Measurements from ENCODE around the gene PARD3. TPM values are rescaled to one million over a fixed set of nuclear protein-coding genes. Genes with fewer than 3 reads are reported as not detected.

PARD3 gene
- total RNA-seq, 1 experiment from 2014 or later, result 46.3 TPM

DNA sequence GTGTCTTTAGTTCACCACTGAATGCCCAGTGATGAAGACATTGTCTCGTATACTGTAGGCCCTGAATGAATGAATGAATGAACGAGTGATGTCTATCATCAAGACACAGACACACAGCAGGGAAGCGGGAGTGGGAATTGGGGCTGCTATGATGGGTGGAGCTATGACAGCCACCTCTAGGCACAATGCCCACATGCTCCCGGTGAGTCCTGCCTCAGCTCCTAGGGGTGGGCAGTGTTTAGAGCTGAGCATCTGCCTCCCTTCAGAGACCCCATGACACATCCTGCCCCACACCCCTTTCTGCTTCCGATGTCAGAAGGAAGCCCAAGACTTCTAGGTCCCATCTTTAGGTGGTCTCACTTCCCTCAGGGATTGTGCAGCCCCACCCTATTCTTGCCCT, 714.1 kb downstream of the PARD3 start:
- intact Hi-C loops (cut with micrococcal nuclease), result no loop called here
- BruUV-seq (replicated peaks), result no TSS peak

More for the DNA sequence above, 714.1 kb downstream of the PARD3 start:
- no peak overlapping the region for H2AFZ ChIP-seq (ENCODE audit: low read depth, low read length, poor library complexity, severe bottlenecking)
- no peak overlapping the region for H3K4me3 ChIP-seq (replicated peaks in 1 of 2; ENCODE audit: low read depth in 1 of 2, low read length in 2 of 2)
- H3K36me3 ChIP-seq (ENCODE audit: control insufficient read depth in 1 of 2, insufficient read depth in 2 of 2, low read length in 2 of 2), result no peaks in the 10 kb centered on the region
- H3K27me3 ChIP-seq (ENCODE audit: insufficient read depth, low read length), result no peaks in the 10 kb centered on the region
- no peak for DNase-seq (ENCODE audit: low read depth, low spot score)
- H4K20me1 ChIP-seq (ENCODE audit: insufficient read depth), result no peaks in the 10 kb centered on the region
- ChIA-PET CTCF (no interaction called here), POLR2A (no interaction called here), RAD21 (ENCODE audit: low non-redundant PET in 1 of 2, low total read pairs in 2 of 2, uncharacterized antibody in 2 of 2, unreplicated experiment in 2 of 2) (no interaction called here)
- H3K9ac ChIP-seq (ENCODE audit: low read length), result no peak overlapping the region
- H3K9me3 ChIP-seq (ENCODE audit: control insufficient read depth in 1 of 2, insufficient read depth in 1 of 2, low read depth in 1 of 2, low read length in 2 of 2), result no peaks in the 10 kb centered on the region
- no peaks in the 10 kb centered on the region for H3K9me2 ChIP-seq (ENCODE audit: insufficient read depth)
- ATAC-seq, result no peak
- H3K4me1 ChIP-seq (ENCODE audit: control insufficient read depth in 1 of 2, insufficient read depth in 2 of 2, low read length in 2 of 2), result no peaks in the 10 kb centered on the region
- no peak overlapping the region for H3K27ac ChIP-seq (ENCODE audit: low read depth, low read length)
- no peaks in the 10 kb centered on the region for H3K79me2 ChIP-seq (ENCODE audit: insufficient read depth, low read length)
- TF ChIP-seq SIN3A (IDR thresholded peaks at IDR 0.05; ENCODE audit: low read depth) (no peak), ZNF274 (IDR thresholded peaks at IDR 0.05; ENCODE audit: low read depth, low read length) (no peak), TCF7L2 (IDR thresholded peaks at IDR 0.05; ENCODE audit: borderline replicate concordance, extremely low read depth, insufficient read depth, insufficient read length) (no peak), EZH2phosphoT487 (IDR thresholded peaks at IDR 0.05; ENCODE audit: borderline replicate concordance) (no peak), RAD21 (IDR thresholded peaks at IDR 0.05; ENCODE audit: low read depth) (no peak), POLR2AphosphoS5 (IDR thresholded peaks at IDR 0.05; ENCODE audit: low read depth, low read length) (no peak), CEBPB (IDR thresholded peaks at IDR 0.05; ENCODE audit: low read depth) (no peak), SRF (IDR thresholded peaks at IDR 0.05; ENCODE audit: low read depth) (no peak), EZH2 (IDR thresholded peaks at IDR 0.05) (no peak), FOSL1 (IDR thresholded peaks at IDR 0.05; ENCODE audit: low read depth) (no peak), YY1 (IDR thresholded peaks at IDR 0.05; ENCODE audit: extremely low read depth, insufficient replicate concordance, low read depth, low read length) (no peak), JUND (IDR thresholded peaks at IDR 0.05) (no peak), POLR2A (IDR thresholded peaks at IDR 0.05; ENCODE audit: borderline replicate concordance, extremely low read depth, insufficient read depth, insufficient read length) (no peak)
- TF ChIP-seq, protein P1, sequence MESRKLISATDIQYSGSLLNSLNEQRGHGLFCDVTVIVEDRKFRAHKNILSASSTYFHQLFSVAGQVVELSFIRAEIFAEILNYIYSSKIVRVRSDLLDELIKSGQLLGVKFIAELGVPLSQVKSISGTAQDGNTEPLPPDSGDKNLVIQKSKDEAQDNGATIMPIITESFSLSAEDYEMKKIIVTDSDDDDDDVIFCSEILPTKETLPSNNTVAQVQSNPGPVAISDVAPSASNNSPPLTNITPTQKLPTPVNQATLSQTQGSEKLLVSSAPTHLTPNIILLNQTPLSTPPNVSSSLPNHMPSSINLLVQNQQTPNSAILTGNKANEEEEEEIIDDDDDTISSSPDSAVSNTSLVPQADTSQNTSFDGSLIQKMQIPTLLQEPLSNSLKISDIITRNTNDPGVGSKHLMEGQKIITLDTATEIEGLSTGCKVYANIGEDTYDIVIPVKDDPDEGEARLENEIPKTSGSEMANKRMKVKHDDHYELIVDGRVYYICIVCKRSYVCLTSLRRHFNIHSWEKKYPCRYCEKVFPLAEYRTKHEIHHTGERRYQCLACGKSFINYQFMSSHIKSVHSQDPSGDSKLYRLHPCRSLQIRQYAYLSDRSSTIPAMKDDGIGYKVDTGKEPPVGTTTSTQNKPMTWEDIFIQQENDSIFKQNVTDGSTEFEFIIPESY (IDR thresholded peaks at IDR 0.05; ENCODE audit: extremely low read depth, insufficient replicate concordance, low read length), result no peak
- TF ChIP-seq, protein P2, sequence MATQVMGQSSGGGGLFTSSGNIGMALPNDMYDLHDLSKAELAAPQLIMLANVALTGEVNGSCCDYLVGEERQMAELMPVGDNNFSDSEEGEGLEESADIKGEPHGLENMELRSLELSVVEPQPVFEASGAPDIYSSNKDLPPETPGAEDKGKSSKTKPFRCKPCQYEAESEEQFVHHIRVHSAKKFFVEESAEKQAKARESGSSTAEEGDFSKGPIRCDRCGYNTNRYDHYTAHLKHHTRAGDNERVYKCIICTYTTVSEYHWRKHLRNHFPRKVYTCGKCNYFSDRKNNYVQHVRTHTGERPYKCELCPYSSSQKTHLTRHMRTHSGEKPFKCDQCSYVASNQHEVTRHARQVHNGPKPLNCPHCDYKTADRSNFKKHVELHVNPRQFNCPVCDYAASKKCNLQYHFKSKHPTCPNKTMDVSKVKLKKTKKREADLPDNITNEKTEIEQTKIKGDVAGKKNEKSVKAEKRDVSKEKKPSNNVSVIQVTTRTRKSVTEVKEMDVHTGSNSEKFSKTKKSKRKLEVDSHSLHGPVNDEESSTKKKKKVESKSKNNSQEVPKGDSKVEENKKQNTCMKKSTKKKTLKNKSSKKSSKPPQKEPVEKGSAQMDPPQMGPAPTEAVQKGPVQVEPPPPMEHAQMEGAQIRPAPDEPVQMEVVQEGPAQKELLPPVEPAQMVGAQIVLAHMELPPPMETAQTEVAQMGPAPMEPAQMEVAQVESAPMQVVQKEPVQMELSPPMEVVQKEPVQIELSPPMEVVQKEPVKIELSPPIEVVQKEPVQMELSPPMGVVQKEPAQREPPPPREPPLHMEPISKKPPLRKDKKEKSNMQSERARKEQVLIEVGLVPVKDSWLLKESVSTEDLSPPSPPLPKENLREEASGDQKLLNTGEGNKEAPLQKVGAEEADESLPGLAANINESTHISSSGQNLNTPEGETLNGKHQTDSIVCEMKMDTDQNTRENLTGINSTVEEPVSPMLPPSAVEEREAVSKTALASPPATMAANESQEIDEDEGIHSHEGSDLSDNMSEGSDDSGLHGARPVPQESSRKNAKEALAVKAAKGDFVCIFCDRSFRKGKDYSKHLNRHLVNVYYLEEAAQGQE (IDR thresholded peaks at IDR 0.05; ENCODE audit: low read depth), result no peak
- TF ChIP-seq, protein P3, sequence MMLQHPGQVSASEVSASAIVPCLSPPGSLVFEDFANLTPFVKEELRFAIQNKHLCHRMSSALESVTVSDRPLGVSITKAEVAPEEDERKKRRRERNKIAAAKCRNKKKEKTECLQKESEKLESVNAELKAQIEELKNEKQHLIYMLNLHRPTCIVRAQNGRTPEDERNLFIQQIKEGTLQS (IDR thresholded peaks at IDR 0.05), result no peak
- TF ChIP-seq, protein P4, sequence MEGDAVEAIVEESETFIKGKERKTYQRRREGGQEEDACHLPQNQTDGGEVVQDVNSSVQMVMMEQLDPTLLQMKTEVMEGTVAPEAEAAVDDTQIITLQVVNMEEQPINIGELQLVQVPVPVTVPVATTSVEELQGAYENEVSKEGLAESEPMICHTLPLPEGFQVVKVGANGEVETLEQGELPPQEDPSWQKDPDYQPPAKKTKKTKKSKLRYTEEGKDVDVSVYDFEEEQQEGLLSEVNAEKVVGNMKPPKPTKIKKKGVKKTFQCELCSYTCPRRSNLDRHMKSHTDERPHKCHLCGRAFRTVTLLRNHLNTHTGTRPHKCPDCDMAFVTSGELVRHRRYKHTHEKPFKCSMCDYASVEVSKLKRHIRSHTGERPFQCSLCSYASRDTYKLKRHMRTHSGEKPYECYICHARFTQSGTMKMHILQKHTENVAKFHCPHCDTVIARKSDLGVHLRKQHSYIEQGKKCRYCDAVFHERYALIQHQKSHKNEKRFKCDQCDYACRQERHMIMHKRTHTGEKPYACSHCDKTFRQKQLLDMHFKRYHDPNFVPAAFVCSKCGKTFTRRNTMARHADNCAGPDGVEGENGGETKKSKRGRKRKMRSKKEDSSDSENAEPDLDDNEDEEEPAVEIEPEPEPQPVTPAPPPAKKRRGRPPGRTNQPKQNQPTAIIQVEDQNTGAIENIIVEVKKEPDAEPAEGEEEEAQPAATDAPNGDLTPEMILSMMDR (IDR thresholded peaks at IDR 0.05 in 2 of 3, conservative IDR thresholded peaks at IDR 0.05 in 1 of 3; ENCODE audit: borderline replicate concordance in 1 of 3, insufficient read depth in 1 of 3, low read depth in 2 of 3, low read length in 2 of 3), result no peak
- H3K4me2 ChIP-seq (ENCODE audit: low read length), result no peak overlapping the region

Data from HCT116 (cell line).